Measurements from ENCODE around the gene DYNLT1. TPM values are rescaled to one million over a fixed set of nuclear protein-coding genes. Genes with fewer than 3 reads are reported as not detected.

DYNLT1 gene
- total RNA-seq, 1 donor from 2014 or later: 126 TPM

- Histone ChIP-seq H3K27ac (replicated peaks) (no peak overlapping the region), H3K4me3 (no peak overlapping the region), H3K4me1 (peaks cover 40% of the 10 kb centered on the region), H3K27me3 (ENCODE audit: low read depth) (no peaks in the 10 kb centered on the region), H3K9me3 (replicated peaks) (no peaks in the 10 kb centered on the region), H3K36me3 (peaks cover 40% of the 10 kb centered on the region)
- intact Hi-C loops (cut with micrococcal nuclease): no loop called here
- DNase-seq: no peak
- no peak for TF ChIP-seq CTCF (IDR thresholded peaks at IDR 0.05; ENCODE audit: borderline replicate concordance)
These were observed 18.6 kb downstream of the DYNLT1 start for GRCh38 chr6:158625881-158626305.

GRCh38 chr6:158624684-158625682, 19.6 kb downstream of the DYNLT1 start:
- Histone ChIP-seq H3K36me3 (peaks cover 44% of the 10 kb centered on the region), H3K27me3 (ENCODE audit: low read depth) (no peaks in the 10 kb centered on the region), H3K9me3 (replicated peaks) (no peaks in the 10 kb centered on the region), H3K4me3 (no peak overlapping the region), H3K4me1 (peaks cover 38% of the 10 kb centered on the region), H3K27ac (replicated peaks) (no peak overlapping the region)
- intact Hi-C loops (cut with micrococcal nuclease): no loop called here
- DNase-seq: no peak
- TF ChIP-seq CTCF (IDR thresholded peaks at IDR 0.05; ENCODE audit: borderline replicate concordance): no peak

GRCh38 chr6:158622545-158623190, 21.9 kb downstream of the DYNLT1 start:
- DNase-seq: no peak
- Histone ChIP-seq H3K36me3 (peaks cover 44% of the 10 kb centered on the region), H3K4me1 (peaks cover 18% of the 10 kb centered on the region), H3K4me3 (no peak overlapping the region), H3K27me3 (ENCODE audit: low read depth) (no peaks in the 10 kb centered on the region), H3K27ac (replicated peaks) (no peak overlapping the region), H3K9me3 (replicated peaks) (no peaks in the 10 kb centered on the region)
- TF ChIP-seq CTCF (IDR thresholded peaks at IDR 0.05; ENCODE audit: borderline replicate concordance): no peak
- intact Hi-C loops (cut with micrococcal nuclease): no loop called here

GRCh38 chr6:158621694-158622544, 22.6 kb downstream of the DYNLT1 start:
- Histone ChIP-seq H3K4me1 (peaks cover 10% of the 10 kb centered on the region), H3K36me3 (peaks cover 41% of the 10 kb centered on the region), H3K4me3 (no peak overlapping the region), H3K27ac (replicated peaks) (no peak overlapping the region), H3K27me3 (ENCODE audit: low read depth) (no peaks in the 10 kb centered on the region), H3K9me3 (replicated peaks) (no peaks in the 10 kb centered on the region)
- TF ChIP-seq CTCF (IDR thresholded peaks at IDR 0.05; ENCODE audit: borderline replicate concordance): no peak
- no peak for DNase-seq
- intact Hi-C loops (cut with micrococcal nuclease): no loop called here

Data from left ventricle myocardium inferior (tissue), 1 donor.